ENCODE data around the gene ENTPD5.
"Not testable (repeated sequence)": the region's sequence is repeated elsewhere in the genome, so short reads cannot be mapped to it uniquely, and the experiment has no call there.

The ENTPD5 gene

DNA sequence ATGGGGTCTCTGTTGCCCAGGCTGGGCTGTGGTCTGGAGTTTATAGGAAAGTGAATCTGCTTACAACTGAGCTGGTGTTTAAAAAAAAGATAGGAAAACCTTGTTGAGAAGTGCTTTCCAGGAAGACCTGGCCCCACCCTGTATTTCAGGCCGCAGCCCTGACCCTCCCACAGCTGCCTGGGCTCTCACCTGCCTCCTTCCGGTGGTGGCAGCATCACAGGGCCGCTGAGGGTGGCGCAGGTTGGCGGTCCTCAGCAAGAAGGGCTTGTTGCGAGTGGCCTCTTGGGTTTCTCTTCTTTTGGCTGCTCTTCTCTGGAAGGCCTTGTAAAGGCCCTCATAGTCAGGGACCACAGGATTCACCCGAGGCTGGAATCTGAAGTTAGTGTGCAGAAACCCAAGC lies 76.9 kb downstream of the ENTPD5 start:
- no peak for DNase-seq

- DNase-seq: no peak
These were observed 82.1 kb downstream of the ENTPD5 start for GRCh38 chr14:73937012-73937411.

- no peak for DNase-seq
These were observed 82.5 kb downstream of the ENTPD5 start for GRCh38 chr14:73936548-73936947.

GRCh38 chr14:73935666-73936065 lies 83.4 kb downstream of the ENTPD5 start:
- DNase-seq: no peak

- no peak for DNase-seq
These were observed 94.8 kb downstream of the ENTPD5 start for GRCh38 chr14:73924337-73924736.

DNA sequence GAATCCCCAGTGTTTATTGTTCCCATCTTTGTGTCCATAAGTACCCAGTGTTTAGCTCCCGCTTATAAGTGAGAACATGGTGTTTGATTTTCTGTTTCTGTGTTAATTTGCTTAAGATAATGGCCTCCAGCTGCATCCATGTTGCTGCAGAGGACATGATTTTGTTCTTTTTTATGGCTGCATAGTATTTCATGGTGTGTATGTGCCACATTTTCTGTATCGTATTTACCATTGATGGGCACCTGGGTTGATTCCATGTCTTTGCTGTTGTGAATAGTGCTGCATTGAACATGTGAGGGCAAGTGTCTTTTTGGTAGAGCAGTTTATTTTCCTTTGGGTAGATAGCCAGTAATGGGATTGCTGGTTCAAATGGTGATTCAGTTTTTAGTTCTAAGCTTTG lies 99.6 kb downstream of the ENTPD5 start:
- not testable (repeated sequence) for DNase-seq

DNA sequence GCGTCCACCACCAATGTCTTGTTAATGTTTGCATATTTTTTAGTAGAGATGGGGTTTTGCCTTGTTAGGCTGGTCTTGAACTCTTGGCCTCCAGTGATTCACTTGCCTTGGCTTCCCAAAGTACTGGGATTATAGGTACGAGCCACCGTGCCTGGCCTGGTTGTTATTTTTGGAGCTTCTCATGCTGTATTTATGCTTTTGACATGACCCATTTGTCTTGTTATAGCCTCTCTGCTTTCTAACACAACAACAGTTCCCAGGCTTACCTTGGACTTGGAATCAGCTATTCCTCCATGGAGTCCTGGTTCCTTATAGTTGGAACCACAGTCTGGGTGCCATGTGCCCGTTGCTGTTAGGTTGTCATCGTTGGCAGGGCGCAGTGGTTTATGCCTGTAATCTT lies 102.8 kb downstream of the ENTPD5 start:
- DNase-seq: no peak

DNA sequence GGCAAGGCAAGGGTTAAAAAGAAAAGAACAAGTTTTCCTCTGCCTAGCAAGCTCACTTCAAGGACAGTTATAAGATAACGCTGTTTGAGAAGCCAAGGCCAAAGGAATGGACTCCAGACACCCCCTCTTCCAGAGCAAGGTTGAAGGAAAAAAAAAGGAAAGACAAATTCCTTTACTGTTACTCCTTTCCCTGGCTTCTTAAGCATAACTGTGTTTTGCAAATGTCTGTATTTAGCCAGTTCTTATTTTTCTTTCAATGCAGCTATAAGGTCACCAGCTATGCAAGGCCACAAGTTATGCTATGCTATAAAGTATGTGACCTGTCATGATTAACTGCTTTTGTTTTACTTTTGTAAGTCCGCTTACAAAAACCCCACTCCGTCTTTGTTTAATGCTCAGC lies 105.8 kb downstream of the ENTPD5 start:
- DNase-seq: no peak

DNA sequence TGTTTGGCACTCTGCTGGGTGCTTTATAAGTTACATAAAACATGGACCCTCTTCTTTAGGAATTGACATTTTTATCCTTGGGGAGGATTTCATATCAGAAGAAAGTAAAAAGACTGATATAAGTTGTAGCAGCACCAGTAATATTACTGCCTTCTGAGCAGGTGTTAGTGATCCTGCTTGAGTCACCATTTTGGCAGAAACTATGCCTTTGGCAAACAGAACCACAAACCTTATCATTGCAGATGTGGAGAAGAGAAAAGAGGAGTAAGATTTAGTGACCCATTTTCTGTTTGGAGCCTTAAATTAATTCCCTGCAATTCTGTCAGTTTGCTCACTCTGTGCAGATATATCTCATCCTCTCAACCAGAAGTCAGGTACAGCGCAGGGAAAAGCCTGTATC lies 109.4 kb downstream of the ENTPD5 start:
- no peak for DNase-seq

Measured in stimulated activated CD4-positive, alpha-beta T cell treated with anti-CD3 and anti-CD28 coated beads, Interleukin-1b, Interleukin-23, amount 100 ng/mL, for 48 hours (primary cell).